Mammary epithelial cell (primary cell): ENCODE measurements around the gene AGK.

Source experiments
- CTCF ChIP-seq, 2 donors: IDR thresholded peaks in 1 of 2; conservative IDR thresholded peaks in 1 of 2; 2 replicates each; pipeline ENCODE4 v1.5.1; 2011 to 2012; ENCODE audit warnings: inconsistent platforms in 2 of 2, low read length in 2 of 2, mild to moderate bottlenecking in 2 of 2, control low read depth in 1 of 2, low read depth in 1 of 2; ENCODE audit not compliant: insufficient read depth in 1 of 2; ENCODE audit errors: extremely low read depth in 1 of 2
- EZH2 ChIP-seq: IDR thresholded peaks from 2 replicates; pipeline ENCODE4 v1.6.1; 2012; ENCODE audit warnings: low read length, inconsistent platforms, borderline replicate concordance

GRCh38 chr7:141701489-141702046 is 150.4 kb downstream of the AGK start:
- TF ChIP-seq EZH2 (no peak), CTCF (conservative IDR thresholded peaks at IDR 0.05 in 1 of 2, IDR thresholded peaks at IDR 0.05 in 1 of 2; ENCODE audit: extremely low read depth in 1 of 2, insufficient read depth in 1 of 2, low read depth in 1 of 2, low read length in 2 of 2) (no peak)
